8988T (cell line): ENCODE results near the gene PSD2.
A peak's percentile ranks its signal among the peaks of the same experiment; 100 is the strongest.

Experiments used
- DNase-seq: peaks from one replicate; pipeline ENCODE4 v3.0.0; 2011

Gene PSD2

DNA sequence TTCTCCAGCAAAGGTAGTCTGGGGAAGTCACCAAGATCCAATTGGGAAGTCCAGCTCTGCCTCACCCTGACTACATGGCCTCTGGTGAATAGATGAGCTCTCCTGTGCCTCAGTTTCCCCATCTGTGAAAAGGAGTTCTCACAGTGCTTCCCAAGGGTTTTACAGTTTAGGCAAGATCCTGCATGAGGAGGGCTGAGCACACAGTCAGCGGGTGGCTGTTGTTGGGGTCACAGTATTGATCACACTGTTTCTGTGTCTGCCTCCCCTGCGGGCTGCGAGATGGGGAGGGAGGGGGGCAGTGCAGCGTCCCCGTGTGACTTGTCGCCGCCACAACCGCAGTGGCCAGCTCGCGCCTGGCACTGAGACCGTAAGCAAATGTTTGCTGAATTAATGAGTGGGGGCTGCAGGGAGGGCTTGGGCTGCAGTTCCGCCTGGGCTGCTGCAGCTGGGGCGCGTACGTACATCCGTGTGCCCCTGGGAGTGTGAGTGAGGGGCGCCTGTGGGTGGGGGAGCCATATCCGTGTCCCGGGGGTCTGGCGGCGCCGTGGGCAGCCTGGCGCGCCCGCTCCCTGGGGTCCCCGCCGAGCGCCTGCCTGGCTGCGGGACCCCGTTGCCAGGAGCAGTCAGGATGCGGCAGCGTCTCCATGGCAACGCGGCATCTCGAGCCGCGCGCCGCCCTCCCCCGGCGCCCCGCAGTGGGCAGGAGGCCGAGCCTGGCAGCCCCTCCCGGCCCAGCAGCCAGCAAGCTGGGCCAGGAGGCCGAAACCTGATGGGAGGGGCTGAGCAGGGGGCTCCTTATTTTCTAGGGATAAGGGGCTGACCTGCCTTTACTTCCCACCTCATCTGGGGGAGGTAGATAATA lies 31.4 kb upstream of the PSD2 start:
- no peak for DNase-seq

DNA sequence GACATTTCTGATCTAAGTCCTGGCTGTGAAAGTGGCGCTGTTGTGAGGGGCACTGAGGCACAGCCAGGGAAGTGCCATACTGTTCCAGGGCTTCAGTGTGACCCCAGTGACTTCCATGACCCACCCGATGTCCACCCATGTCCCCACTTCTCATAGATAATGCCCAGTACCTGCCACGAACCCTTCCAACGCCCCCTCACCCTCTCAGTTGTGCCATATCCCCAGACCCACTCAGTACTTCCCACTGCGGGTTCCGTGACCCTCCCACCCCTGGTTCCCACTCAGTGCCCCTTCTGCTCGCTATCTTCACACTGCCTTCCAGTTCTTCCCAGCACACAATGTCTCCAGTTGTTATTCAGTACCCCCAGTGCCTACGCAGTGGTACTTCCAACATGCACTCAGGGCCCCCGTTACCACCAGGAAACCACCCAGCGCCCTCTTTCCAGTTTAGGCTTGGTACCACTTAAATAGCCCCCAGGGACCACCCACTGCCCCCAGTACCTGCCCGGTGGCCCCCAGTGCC lies 30.7 kb upstream of the PSD2 start:
- no peak for DNase-seq

DNA sequence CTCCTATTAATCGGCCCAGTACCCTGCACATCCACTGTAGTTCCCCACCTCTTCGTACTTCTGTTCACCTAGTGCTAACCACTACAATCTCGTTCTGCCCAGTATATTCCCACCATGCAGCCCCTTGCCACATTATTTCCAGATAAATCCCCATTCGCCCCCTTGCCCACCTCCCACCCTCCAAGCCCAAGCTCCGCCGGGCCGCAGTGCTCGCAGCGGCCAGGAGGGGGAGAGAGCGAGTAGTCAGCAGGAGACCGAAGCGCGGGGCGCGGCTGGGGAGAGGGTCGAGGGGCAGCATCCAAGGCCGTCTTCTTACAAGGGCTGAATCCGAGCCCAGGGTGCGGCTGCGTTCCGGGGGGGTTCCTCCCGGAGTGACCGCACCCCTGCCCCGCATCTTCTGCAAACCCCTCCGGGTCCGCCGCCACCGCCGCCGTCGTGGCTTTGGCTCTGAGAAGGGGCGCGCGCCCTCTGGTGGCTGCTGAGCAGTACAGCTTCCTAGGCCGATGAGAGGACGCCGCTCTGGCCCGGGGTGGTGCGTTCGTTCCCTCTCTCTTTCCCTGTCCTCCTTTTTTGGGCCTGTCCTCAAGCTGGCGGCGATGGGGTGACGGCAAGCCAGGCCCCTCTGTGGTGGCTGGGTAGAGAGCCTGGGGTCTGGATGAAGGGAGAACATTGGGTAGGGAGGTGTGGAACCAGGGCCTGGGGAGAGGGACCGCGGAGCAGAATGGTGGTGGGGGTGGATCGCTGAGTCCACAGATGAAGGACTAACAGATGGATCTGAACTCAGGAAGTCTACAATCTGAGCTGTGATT lies 30.0 kb upstream of the PSD2 start:
- peak; percentile 91 for DNase-seq

DNA sequence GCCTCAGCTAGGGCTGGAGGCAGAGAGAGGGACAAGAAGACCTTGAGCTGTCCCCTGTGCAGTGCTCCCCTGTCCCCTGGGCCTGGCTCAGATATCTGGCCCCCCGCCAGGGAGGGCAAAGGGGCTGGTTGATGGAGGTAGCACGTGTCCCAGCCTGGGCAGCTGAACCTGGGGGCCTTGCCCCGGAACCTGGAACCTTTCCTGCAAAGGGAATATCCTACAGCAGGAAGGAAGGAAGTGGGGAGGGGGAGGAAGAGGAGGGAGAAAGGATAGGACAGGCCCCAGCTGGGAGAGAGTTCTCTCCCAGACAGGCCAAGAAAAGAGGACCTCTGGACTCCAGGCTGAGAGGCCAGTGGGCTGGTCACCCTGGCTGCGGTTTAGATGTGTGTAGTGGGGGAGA lies 27.6 kb upstream of the PSD2 start:
- no peak for DNase-seq

DNA sequence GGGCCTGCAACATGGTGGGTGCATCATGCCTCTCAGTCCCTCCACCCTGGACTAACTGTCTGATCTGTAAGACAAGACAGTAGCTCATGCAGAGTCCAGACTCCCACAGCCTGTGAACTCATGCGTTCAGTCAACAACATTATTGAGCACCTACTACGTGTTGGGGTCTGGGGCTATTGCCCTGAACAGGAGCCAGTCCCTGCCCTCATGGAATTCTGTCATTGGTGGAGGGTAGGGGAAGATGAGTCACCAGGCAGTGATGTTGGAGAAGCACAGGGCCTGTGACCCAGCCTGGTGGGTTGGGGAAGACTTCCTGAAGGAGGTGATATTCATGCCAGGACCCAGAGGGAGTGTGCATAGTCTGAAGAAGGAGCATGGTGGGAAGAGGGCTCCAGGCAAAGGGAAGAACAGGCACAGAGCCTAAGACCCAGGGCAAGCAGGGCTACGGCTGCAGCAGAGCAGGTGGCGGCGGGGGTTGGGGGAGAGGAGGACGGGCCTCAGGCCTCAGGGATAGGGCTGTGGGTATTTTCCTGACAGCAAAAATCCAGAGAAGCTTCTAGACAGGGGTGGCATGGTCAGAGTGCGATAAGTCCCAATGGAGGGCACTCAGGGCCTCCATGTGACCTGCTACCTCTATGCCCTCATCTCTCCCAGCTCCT lies 26.7 kb upstream of the PSD2 start:
- no peak for DNase-seq

DNA sequence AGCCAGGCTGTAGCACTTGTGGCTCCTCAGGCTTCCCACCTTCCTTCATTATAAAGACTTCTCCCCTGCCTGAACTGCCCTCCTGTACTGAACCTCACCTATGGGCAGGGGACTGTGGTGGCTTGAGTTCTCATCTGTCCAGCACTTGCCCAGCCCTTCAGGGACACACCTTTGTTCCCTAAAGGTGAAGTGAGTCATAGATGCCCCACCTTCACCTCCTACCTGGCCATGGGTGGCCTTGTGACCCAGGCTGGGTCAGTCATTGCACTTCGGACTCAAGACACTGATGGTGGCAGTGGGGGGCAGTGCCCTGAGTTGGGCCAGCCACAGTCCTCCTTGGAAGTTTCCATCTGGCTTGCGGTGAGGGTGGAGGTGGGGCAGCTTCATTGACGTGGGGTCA lies 26.1 kb upstream of the PSD2 start:
- no peak for DNase-seq

DNA sequence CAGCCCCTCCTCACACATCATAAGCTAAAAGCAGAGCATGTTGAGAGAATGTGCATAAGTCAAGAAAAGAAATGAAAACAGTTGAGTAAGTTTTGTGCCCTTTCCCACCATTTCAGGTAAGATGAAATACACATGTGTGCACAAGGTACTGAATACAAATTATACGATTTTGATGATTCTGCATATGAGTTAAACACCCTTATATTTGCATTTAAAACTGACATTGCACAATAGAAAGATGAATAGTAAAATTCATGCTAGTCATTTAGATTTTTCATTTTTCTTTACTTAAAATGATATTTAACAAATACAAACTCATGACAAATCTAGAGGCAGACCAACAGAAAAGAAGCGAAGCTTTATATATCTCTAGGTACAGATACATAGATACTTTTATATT lies 24.9 kb upstream of the PSD2 start:
- no peak for DNase-seq

DNA sequence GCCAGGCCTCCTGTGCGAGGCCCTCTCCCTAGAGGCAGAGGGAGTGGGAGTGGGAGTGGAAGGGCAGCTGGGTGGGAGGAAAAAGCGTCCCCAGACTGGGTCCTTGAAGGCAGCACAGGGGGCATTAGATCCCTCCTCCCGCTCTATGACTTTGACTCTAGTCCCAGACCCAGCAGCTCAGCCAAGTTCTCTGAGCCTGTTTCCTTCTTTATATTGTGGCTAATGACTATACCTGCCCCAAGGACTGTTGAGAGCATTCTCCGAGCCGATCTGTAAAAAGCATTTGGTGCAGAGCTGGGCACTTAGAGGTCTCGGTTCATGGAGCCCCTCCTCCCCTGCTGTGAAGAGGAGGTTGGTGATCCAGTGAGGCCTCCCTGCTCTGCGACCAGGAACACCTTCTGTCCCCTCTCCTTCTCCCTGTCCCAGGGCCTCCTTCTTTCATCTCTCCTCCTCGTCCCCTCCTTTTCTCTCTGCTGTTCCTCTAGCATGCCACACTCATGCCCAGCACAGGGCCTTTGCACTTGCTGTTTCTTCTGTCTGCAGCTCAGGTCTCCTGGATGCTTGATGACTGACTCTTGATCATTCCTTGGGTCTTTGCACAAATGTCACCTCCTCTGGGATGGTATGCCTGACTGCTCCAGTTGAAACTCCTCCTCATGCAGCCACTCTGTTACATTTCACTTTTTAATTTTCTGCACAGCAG lies 23.4 kb upstream of the PSD2 start:
- no peak for DNase-seq

DNA sequence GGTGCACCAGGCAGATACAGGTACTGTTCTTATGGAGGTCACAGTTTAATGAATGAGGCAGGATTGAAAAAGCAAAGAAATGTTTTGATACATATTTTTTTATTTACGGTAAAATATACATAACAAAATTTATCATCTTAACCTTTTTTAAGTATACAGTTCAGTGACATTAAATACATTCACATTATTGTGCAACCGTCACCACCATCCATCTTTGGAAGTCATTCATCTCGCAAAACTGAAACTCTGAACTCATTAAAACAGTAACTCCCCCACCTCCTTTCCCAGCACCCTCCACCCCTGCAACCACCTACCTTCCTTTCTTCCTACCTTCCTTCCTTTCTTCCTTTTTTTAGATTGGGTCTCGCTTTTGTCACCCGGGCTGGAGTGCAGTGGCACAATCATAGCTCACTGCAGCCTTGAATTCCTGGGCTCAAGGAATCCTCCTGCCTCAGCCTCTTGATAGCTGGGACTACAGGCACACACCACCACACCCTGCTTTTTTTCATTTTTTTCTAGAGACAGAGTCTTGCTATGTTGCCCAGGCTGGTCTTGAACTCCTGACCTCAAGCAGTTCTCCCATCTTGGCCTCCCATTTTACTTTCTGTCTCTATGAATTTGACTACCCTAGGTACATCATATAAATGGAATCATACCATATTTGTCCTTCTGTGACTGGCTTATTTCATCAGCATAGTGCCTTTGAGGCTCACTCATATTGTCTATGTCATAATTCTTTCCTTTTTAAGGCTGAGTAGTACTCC lies 22.5 kb upstream of the PSD2 start:
- DNase-seq, result no peak

DNA sequence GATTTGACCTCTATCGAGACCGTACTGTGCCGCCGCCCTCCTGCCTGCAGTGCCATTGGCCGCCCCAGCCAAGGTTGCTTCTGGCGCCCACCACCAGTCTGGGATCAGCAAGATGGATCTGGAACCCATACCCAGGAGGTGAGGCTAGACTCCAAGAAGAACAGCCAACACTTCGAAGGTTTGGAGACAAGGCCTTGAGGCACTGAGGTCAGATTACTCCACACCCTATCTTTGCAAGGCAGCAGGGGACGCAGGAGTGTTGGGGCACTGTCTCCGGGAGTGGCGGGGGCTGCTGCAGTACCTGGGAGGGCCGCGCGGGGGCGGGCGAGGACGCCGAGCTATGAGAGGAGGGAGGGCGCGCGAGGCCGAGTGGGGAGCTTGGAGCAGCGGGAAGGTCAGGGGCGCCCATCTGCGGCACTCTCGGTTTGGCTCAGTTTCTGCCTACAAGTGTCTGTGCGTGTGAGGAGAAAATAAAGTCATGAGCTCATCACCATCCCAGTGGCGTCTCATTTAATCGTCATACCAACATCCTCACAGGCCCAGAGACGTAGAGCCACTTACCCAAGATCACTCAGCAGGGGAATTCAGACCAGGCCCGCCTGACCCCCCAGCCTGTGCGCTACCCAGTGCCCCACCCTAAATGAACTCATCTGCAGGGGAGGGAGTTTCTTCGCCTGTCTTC lies 20.5 kb upstream of the PSD2 start:
- peak; percentile 82 for DNase-seq

DNA sequence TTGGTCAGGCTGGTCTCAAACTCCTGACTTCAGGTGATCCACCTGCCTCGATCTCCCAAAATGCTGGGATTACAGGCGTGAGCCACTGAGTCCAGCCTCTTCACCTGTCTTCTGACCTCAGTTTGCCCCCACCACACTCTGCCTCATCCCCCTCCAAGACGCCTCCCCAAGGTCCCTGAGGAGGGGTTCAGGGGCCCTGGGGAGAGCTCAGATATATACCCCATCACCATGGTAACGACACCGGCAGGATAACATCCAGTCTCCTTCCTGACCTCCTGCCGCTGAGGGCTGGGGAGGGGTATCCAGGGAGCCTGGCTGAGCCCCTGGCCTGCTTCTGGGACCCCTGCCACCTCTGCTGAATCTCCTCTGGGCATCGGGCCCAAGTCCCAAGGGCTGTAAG lies 19.7 kb upstream of the PSD2 start:
- DNase-seq, result no peak

DNA sequence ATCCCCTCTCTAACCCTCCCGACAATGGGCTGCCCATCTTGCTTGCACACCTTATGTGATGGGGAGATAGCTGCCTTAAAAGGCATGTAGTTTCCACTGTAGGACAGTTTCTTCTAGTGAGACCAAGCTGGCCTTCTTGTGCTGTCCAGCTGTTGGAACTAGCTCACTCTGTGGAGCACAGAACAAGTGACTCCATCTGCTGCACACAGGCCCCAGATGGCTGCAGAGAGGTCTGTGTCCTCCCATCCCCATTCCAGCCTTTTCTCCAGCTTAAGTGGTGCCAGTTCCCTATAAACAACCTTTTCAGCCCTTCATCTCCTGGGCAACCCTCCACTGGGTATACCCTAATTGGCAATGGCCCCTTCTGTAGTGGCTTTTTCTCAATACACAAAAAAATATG lies 18.7 kb upstream of the PSD2 start:
- no peak for DNase-seq

DNA sequence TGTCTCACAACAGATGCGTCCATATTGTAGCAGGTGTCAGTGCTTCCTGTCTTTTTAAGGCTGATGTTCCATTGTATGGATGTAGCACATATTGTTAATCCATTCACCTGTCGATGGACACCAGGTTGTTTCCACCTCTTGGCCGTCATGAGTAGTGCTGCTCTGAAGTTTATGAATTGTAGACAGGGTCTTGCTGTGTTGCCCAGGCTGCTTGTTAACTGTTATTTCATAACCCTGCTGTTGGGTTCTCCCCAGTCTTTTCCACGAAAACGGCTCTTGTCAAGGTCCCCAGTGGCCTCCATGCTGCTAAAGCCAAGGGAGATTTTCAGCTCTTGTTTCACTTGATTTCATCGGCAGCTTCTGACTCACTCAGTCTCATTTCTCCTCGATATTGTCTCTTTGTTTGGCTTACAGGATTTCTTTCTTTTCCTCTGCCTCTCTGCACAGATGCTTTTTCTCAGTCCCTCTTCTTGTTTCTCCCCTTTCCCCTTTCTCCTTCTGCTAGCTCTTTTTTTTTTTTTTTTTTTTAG lies 12.1 kb upstream of the PSD2 start:
- DNase-seq, result no peak

DNA sequence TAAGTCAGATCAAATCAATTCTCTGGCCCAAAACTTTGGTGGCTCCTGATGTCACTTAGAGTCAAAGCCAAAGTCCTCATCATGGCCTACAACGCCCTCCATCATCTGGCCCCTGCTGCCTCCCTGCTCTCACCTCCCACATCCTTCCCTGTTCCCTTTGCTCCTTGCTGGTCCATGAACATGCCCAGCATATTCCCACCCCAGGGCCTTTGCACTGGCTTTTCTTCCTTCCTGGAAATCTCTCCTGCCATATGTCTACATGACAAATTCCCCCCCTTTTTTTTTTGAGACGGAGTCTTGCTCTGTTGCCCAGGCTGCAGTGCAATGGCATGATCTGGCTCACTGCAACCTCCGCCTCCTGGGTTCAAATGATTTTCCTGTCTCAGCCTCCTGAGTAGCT lies 11.1 kb upstream of the PSD2 start:
- DNase-seq, result no peak

DNA sequence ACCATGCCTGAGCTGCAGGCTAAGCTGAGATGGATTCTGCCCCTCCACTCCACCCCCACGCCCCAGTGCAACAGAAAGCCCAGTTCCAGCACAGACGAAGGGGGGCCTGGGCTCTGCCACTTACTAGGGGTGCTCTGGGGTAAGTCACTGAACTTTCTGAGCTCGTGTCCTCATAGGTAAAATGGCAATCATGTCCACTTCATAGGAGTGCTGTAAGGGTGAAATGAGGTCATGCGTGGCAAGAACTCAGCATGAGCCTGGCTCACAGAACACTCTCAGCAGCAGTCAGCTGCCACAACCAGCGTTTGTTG lies 8.4 kb upstream of the PSD2 start:
- DNase-seq, result no peak

DNA sequence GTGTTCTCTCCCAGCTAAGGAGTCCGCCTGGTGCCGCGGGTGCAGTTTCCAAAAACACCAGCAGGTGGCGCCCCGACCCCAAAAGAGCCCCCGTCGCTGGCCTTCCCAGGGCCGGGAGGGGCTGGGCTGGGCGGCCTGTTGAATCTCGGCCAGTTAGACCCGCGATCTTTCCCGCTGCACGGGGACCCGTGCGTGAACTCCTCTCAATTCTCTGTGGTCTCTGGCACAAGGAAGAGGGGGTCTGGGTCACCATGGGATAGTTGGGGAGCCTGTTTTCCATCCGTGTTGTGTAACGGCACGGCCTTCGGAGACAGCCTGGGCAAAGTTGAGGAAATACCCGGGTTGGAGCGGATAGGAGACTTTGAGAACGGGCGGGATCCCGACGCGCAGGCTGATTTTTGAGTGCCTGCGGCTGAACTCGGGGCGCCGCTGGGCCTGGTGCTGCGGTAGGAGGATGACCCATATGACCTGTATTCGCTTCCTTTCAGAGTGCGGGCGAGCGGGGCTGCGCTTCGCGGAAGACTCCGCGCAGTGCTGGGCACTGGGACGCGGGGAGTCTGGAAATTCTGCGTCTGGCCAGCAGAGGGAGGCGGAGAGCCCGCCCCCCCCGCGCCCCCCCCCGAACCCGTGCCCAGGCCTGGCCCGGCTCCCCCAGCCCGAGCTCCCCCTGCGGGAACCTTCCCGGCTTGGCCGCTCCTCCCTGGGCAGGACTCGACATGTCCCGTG lies 7.9 kb upstream of the PSD2 start:
- DNase-seq, result peak; percentile 96

DNA sequence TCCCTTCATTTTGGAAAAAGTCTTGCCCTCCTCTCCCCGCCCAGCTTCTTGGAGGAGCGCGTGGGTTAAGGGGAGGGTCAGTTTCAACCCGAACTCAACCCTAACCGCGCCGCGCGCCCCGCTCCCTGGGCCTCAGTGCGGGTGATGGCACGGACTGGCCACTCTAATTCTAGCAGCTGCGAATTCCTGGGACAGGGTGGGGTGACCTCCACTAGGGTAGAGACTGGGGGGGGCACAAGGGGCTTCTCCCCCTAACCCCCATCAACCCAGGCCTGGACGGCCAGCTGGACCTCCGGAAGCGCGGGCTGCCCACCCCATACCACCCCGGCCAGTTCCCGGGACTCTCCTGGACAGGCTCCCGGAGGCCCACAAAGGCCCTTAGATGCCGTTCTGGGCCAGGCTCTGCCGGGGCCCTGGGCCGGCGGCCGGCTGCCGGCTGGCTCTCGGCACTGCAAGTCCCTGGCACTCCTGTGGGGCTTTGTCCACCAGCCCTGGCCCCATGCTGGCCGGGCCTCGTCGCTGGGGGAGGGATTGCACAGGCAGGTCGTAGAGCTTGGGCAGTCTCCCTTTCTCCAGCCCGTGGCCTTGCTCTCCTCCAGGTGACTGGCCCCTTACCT lies 7.2 kb upstream of the PSD2 start:
- no peak for DNase-seq

DNA sequence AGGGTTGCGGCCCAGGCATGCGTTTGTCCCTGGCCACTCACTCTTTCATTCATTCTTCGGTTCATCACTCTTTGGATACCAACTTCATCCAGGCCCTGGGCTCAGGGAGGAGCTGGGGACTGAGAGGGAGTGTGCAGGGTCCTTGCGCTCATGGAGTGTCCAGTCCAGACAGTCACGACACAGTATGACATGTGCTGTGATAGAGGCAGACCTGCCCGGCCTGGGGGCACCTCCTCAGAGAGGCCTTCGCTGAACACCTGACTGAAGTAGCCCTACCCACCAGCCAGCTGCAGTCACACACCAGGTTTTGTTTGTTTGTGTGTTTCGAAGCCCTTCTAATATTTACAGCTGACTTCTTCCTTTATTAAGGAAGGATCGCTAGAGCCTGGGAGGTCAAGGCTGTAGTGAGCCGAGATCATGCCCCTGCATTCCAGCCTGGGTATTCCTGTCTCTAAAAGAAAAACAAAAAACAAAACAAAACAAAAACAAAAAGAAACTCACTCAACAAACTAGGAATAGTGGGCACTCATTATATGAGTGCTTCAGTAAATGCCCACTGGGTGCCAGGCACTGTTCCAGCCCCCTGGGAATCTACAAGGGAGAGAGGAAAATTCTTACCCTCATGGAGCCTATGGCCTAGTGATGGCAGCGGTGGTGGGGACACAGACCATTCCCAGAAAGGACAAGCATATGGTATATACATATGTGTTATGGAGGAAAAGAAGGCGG lies 6.3 kb upstream of the PSD2 start:
- no peak for DNase-seq

DNA sequence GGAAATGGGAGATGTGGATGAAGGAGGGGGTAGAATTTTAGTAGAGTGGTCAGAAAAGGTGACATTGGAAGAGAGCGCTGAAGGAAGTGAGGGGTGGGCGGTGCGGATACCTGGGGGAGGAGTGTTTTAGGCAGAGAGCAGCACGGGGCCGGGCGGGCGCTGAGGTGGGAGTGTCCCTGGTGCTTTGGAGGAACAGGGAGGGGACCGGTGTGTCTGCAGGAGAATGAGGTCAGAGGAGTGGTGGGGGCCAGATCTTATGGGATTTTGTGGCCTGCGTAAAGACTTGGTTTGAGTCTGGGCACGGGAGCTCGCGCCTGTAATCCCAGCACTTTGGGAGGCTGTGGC lies 5.8 kb upstream of the PSD2 start:
- DNase-seq, result no peak

DNA sequence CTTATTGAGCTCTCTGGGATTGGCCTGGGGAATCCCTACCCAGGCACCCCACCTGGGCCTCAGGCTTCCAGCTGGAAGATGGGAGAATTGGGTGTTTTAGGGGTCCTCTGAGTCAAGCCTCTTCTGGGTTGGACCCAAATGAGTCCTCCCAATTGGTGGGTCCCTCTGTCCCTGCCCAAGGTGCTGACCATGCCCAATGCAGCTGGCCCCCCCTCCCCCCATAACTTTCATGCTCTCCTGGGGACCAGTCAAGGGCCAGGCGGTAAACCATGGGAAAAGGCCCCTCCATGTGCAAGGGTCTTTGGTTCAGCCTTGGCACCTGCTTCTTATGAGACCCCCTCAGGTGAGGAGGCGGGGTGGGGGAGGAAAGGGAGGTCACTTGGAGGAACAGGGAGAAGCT lies 3.4 kb upstream of the PSD2 start:
- DNase-seq, result no peak
